CD14-positive monocyte (primary cell): ENCODE data around the gene RHOC. TPM values are rescaled to one million over a fixed set of nuclear protein-coding genes. Genes with fewer than 3 reads are reported as not detected.

Source experiments
- DNase-seq, 3 donors: peaks; one replicate each; pipeline ENCODE4 v3.0.0-alpha.2; 2011 to 2022
- H2AFZ ChIP-seq: 2 replicates; pipeline ENCODE4 v1.6.0; 2012; ENCODE audit warnings: mild to moderate bottlenecking, low read depth, low read length, inconsistent platforms; ENCODE audit not compliant: insufficient read depth, poor library complexity, severe bottlenecking
- H3K27ac ChIP-seq, 2 donors: 1 replicate in 1 of 2; 2 replicates in 1 of 2; pipeline ENCODE4 v1.5.1; 2012 to 2013; ENCODE audit warnings: low read length in 2 of 2, control low read depth in 1 of 2, inconsistent platforms in 1 of 2, low read depth in 1 of 2, mild to moderate bottlenecking in 1 of 2
- H3K27me3 ChIP-seq, 2 donors: one replicate each; pipeline versions ENCODE4 v1.6.0 to v1.6.1; 2011 to 2013; ENCODE audit warnings: low read length in 2 of 2; ENCODE audit not compliant: control insufficient read depth in 2 of 2, insufficient read depth in 2 of 2
- H3K36me3 ChIP-seq, 2 donors: replicated peaks in 1 of 2; 1 replicate in 1 of 2; 2 replicates in 1 of 2; pipeline versions ENCODE4 v1.5.1 to v1.6.1; 2012 to 2013; ENCODE audit warnings: low read length in 2 of 2, control low read depth in 1 of 2, inconsistent platforms in 1 of 2, mild to moderate bottlenecking in 1 of 2; ENCODE audit not compliant: insufficient read depth in 2 of 2, control insufficient read depth in 1 of 2
- H3K4me1 ChIP-seq, 2 donors: 1 replicate in 1 of 2; 2 replicates in 1 of 2; pipeline versions ENCODE4 v1.5.1 to v1.6.1; 2012 to 2013; ENCODE audit warnings: low read length in 2 of 2, control low read depth in 1 of 2, inconsistent platforms in 1 of 2, mild to moderate bottlenecking in 1 of 2, moderate library complexity in 1 of 2; ENCODE audit not compliant: insufficient read depth in 2 of 2, control insufficient read depth in 1 of 2
- H3K4me2 ChIP-seq: replicated peaks from 2 replicates; pipeline ENCODE3; 2012; ENCODE audit warnings: low read length, moderate library complexity, mild to moderate bottlenecking; ENCODE audit not compliant: poor library complexity, severe bottlenecking; ENCODE audit errors: extremely low read depth
- H3K4me3 ChIP-seq, 3 experiments: fragments of 200-600 bp in 1 of 3; sonication (generic) in 1 of 3; replicated peaks in 1 of 3; 1 replicate in 2 of 3; 2 replicates in 1 of 3; pipeline ENCODE4 v1.5.1; 2011 to 2013; ENCODE audit warnings: low read length in 3 of 3, mild to moderate bottlenecking in 3 of 3, control low read depth in 2 of 3, low read depth in 2 of 3, inconsistent platforms in 1 of 3, moderate library complexity in 1 of 3
- H3K79me2 ChIP-seq: 2 replicates; pipeline ENCODE4 v1.6.0; 2012; ENCODE audit warnings: mild to moderate bottlenecking, control low read depth, inconsistent platforms, low read length, moderate library complexity; ENCODE audit not compliant: insufficient read depth
- H3K9ac ChIP-seq: 2 replicates; pipeline ENCODE4 v1.6.0; 2017; ENCODE audit warnings: low read length, mild to moderate bottlenecking; ENCODE audit not compliant: insufficient read depth, poor library complexity, severe bottlenecking
- H3K9me3 ChIP-seq, 2 donors: replicated peaks in 1 of 2; 1 replicate in 1 of 2; 2 replicates in 1 of 2; pipeline versions ENCODE4 v1.5.1 to v1.6.1; 2012 to 2013; ENCODE audit warnings: low read length in 2 of 2, control low read depth in 1 of 2; ENCODE audit not compliant: control insufficient read depth in 1 of 2, insufficient read depth in 1 of 2
- H4K20me1 ChIP-seq: 2 replicates; pipeline ENCODE4 v1.6.0; 2012; ENCODE audit warnings: mild to moderate bottlenecking, low read length, control low read depth, moderate library complexity; ENCODE audit not compliant: insufficient read depth
- H3K27ac Mint-ChIP-seq, 7 donors: one replicate each; pipeline ENCODE4 v1.8.0; 2020; ENCODE audit warnings: mild to moderate bottlenecking in 7 of 7, mixed read lengths in 7 of 7, moderate library complexity in 6 of 7, inconsistent platforms in 2 of 7
- H3K27me3 Mint-ChIP-seq, 3 donors: one replicate each; pipeline ENCODE4 v1.8.0; 2021 to 2022; ENCODE audit warnings: low read depth in 3 of 3, mild to moderate bottlenecking in 3 of 3, mixed read lengths in 3 of 3, moderate library complexity in 3 of 3, inconsistent platforms in 1 of 3
- H3K36me3 Mint-ChIP-seq, 2 donors: one replicate each; pipeline ENCODE4 v1.8.0; 2020; ENCODE audit warnings: mixed read lengths in 2 of 2, inconsistent platforms in 1 of 2, mild to moderate bottlenecking in 1 of 2
- H3K4me1 Mint-ChIP-seq: one replicate; pipeline ENCODE4 v1.8.0; 2020; ENCODE audit warnings: mild to moderate bottlenecking, mixed read lengths
- H3K4me3 Mint-ChIP-seq, 2 donors: one replicate each; pipeline ENCODE4 v1.8.0; 2020; ENCODE audit warnings: mild to moderate bottlenecking in 2 of 2, mixed read lengths in 2 of 2, moderate library complexity in 1 of 2
- H3K9me3 Mint-ChIP-seq, 7 donors: one replicate each; pipeline ENCODE4 v1.8.0; 2020 to 2022; ENCODE audit warnings: mixed read lengths in 7 of 7, mild to moderate bottlenecking in 6 of 7, moderate library complexity in 6 of 7, inconsistent platforms in 2 of 7
- WGBS: methylation state at CpG from one replicate; pipeline ENCODE4 v1.1.5; 2013; ENCODE audit warnings: missing lambda C conversion rate; ENCODE audit not compliant: insufficient coverage; 5-methylcytosine and 5-hydroxymethylcytosine counted together
- intact Hi-C, 2 donors: fragments of 100-400 bp; cut with micrococcal nuclease; formaldehyde crosslinking; loops; one replicate each; pipeline versions ENCODE4 v1.15.0 to v1.15.1; 2023
- polyA plus RNA-seq, 3 donors: library from polyadenylated mRNA; depleted of rRNA in 1 of 3; unstranded in 2 of 3; stranded (reverse) in 1 of 3; fragments of 300-500 nt in 2 of 3; fragments of >200 nt in 1 of 3; fragmentation: Illumina TruSeq in 2 of 3; gene quantifications; 1 replicate in 2 of 3; 2 replicates in 1 of 3; pipeline ENCODE4 v1.2.3, GENCODE V29; 2012 to 2021
- TF ChIP-seq, protein P1 (sequence below): fragments of 200-600 bp; IDR thresholded peaks from one replicate; pipeline ENCODE4 v1.8.0; 2022; ENCODE audit warnings: antibody characterized with exemption, mild to moderate bottlenecking

Gene RHOC
- polyA plus RNA-seq, 3 donors, result 78.9 to 119 (median 91.5) TPM

DNA sequence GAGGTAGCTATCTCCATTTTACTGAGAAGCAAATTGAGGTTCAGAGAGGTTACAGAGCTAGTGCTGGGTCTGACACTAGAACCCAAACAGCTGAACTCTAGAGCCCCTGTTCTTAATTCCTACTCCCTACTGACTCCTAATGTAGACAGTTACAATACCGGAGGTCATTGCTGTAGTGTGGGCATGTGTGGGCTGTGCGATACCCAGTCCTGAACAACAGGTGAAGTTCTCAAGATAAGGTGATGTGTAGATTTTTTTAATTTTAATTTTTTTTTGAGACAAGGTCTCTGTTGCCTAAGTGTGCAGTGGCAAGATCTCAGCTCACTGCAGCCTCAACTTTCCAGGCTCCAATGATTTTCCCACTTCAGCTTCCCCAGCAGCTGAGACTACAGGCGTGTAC is 1.6 kb upstream of the RHOC start:
- peak overlapping the region in 1 of 2 donors; percentile 80 for H3K4me3 Mint-ChIP-seq
- TF ChIP-seq, protein P1, sequence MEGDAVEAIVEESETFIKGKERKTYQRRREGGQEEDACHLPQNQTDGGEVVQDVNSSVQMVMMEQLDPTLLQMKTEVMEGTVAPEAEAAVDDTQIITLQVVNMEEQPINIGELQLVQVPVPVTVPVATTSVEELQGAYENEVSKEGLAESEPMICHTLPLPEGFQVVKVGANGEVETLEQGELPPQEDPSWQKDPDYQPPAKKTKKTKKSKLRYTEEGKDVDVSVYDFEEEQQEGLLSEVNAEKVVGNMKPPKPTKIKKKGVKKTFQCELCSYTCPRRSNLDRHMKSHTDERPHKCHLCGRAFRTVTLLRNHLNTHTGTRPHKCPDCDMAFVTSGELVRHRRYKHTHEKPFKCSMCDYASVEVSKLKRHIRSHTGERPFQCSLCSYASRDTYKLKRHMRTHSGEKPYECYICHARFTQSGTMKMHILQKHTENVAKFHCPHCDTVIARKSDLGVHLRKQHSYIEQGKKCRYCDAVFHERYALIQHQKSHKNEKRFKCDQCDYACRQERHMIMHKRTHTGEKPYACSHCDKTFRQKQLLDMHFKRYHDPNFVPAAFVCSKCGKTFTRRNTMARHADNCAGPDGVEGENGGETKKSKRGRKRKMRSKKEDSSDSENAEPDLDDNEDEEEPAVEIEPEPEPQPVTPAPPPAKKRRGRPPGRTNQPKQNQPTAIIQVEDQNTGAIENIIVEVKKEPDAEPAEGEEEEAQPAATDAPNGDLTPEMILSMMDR, result no peak
- H3K9me3 Mint-ChIP-seq, result peaks cover 0 to 2% (median 0%) of the 10 kb centered on the region in 7 donors
- Histone ChIP-seq H3K36me3 (no peaks in the 10 kb centered on the region), H3K4me2 (no peak overlapping the region), H3K4me3 (no peak overlapping the region), H2AFZ (no peak overlapping the region), H3K79me2 (no peaks in the 10 kb centered on the region), H3K9ac (no peak overlapping the region), H3K4me1 (peaks cover 26 to 37% of the 10 kb centered on the region in 2 donors), H3K27me3 (peaks cover 0 to 36% of the 10 kb centered on the region in 2 donors), H3K9me3 (no peaks in the 10 kb centered on the region), H3K27ac (no peak overlapping the region), H4K20me1 (no peaks in the 10 kb centered on the region)
- WGBS, result no CpG with 5 or more reads among the region's 3 CpGs
- H3K36me3 Mint-ChIP-seq, result peaks cover 0 to 4% of the 10 kb centered on the region in 2 donors
- DNase-seq, result no peak
- H3K27ac Mint-ChIP-seq, result no peak overlapping the region
- intact Hi-C loops, result loop anchor here (2.0 to 10.0 kb wide), 5 partner anchors 36 to 336 kb away; partner anchors contain the start of genes MOV10 (in 1 of the 2) and WNT2B (in 1 of the 2)
- peaks cover 32 to 66% (median 39%) of the 10 kb centered on the region in 3 donors for H3K27me3 Mint-ChIP-seq
- H3K4me1 Mint-ChIP-seq, result peaks cover 33% of the 10 kb centered on the region

DNA sequence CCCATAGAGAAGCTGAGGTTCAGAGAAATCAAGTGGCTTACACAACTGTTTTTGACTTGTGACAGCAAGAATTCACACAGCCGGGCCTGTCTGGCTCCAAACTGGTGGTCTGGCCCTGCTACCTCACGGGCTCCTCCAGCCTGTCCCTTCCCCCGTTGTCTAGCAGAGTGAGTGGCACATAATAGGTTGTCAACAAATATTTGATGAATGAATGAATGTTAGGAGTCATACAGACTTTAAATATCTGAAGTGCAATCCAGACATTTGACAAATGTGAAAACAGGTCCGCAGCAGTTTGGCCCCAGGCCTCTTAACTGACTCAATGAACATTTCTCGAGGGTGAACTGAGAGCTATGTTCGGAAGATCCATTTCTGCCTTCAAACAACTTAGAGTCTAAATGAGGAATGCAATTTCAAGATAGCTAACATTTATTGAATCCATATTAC is 1.1 kb upstream of the RHOC start:
- H3K79me2 ChIP-seq, result no peaks in the 10 kb centered on the region
- peaks cover 0 to 2% (median 0%) of the 10 kb centered on the region in 7 donors for H3K9me3 Mint-ChIP-seq
- H2AFZ ChIP-seq, result no peak overlapping the region
- peaks cover 3 to 4% of the 10 kb centered on the region in 2 donors for H3K36me3 Mint-ChIP-seq
- TF ChIP-seq, protein P1, result no peak
- H3K36me3 ChIP-seq, result no peaks in the 10 kb centered on the region
- H3K4me3 ChIP-seq, result no peak overlapping the region
- intact Hi-C loops, result loop anchor here (2.0 to 10.0 kb wide), 5 partner anchors 36 to 337 kb away; partner anchors contain the start of genes MOV10 (in 1 of the 2) and WNT2B (in 1 of the 2)
- H3K9ac ChIP-seq, result no peak overlapping the region
- H3K4me3 Mint-ChIP-seq, result peak overlapping the region; percentile 69 to 80
- H3K9me3 ChIP-seq, result no peaks in the 10 kb centered on the region
- no peak overlapping the region for H3K4me2 ChIP-seq
- peaks cover 30% of the 10 kb centered on the region for H3K4me1 Mint-ChIP-seq
- no peak overlapping the region for H3K27ac Mint-ChIP-seq
- 73% methylated on average over 3 of the region's 6 CpGs for WGBS
- no peak for DNase-seq
- H3K27me3 ChIP-seq, result peaks cover 0 to 36% of the 10 kb centered on the region in 2 donors
- peaks cover 32 to 65% (median 36%) of the 10 kb centered on the region in 3 donors for H3K27me3 Mint-ChIP-seq
- peaks cover 22 to 33% of the 10 kb centered on the region in 2 donors for H3K4me1 ChIP-seq
- no peaks in the 10 kb centered on the region for H4K20me1 ChIP-seq
- no peak overlapping the region for H3K27ac ChIP-seq
